HepG2 (cell line): ENCODE results near the gene ZNF581. TPM values are rescaled to one million over a fixed set of nuclear protein-coding genes. Genes with fewer than 3 reads are reported as not detected.
A peak's percentile ranks its signal among the peaks of the same experiment; 100 is the strongest.

ENCODE experiments used
- ARID4A ChIP-seq: sonication (generic); formaldehyde crosslinking; IDR thresholded peaks from 2 replicates; pipeline ENCODE4 v1.5.0; 2020; ENCODE audit warnings: mild to moderate bottlenecking, missing genetic modification reagents, borderline replicate concordance
- CBX2 ChIP-seq, 2 experiments: fragments of 200-600 bp in 1 of 2; sonication (generic); formaldehyde crosslinking in 1 of 2; IDR thresholded peaks; 2 replicates each; pipeline versions ENCODE4 v1.7.0 to v1.8.1; 2018 to 2022; ENCODE audit warnings: low read depth in 2 of 2, low read length in 1 of 2, mild to moderate bottlenecking in 1 of 2, missing genetic modification reagents in 1 of 2
- EHMT2 ChIP-seq: fragments of 200-600 bp; sonication (generic); IDR thresholded peaks from 2 replicates; pipeline ENCODE4 v1.7.0; 2017; ENCODE audit warnings: antibody characterized with exemption, low read depth, low read length, borderline replicate concordance
- IRF2 ChIP-seq: IDR thresholded peaks from 2 replicates; pipeline ENCODE4 v1.6.1; 2018; ENCODE audit warnings: missing genetic modification reagents, missing compliant biosample characterization
- KDM5A ChIP-seq: fragments of 200-600 bp; sonication (generic); IDR thresholded peaks from 2 replicates; pipeline ENCODE4 v1.7.0; 2018; ENCODE audit warnings: antibody characterized with exemption, mild to moderate bottlenecking, low read length, borderline replicate concordance
- KLF11 ChIP-seq: IDR thresholded peaks from 2 replicates; pipeline ENCODE4 v1.6.1; 2016; ENCODE audit warnings: missing compliant biosample characterization
- MAF1 ChIP-seq: sonication (generic); formaldehyde crosslinking; IDR thresholded peaks from 2 replicates; pipeline ENCODE4 v1.5.0; 2020; ENCODE audit warnings: missing genetic modification reagents, borderline replicate concordance
- MAFF ChIP-seq: IDR thresholded peaks from 2 replicates; pipeline ENCODE4 v1.6.1; 2011; ENCODE audit warnings: low read depth, low read length, improper control_type of control experiment
- PRMT3 ChIP-seq: sonication (generic); formaldehyde crosslinking; IDR thresholded peaks from 2 replicates; pipeline ENCODE4 v1.8.1; 2022; ENCODE audit warnings: low read depth, mild to moderate bottlenecking, moderate library complexity, missing genetic modification reagents, borderline replicate concordance
- RBM39 ChIP-seq: fragments of 200-400 bp; formaldehyde crosslinking; IDR thresholded peaks from one replicate; pipeline ENCODE4 v1.6.1; 2018; ENCODE audit warnings: antibody characterized with exemption, mild to moderate bottlenecking, low read depth, low read length; ENCODE audit not compliant: poor library complexity, severe bottlenecking
- TARDBP ChIP-seq: sonication (generic); formaldehyde crosslinking; IDR thresholded peaks from 2 replicates; pipeline ENCODE4 v1.8.0; 2022; ENCODE audit warnings: mild to moderate bottlenecking, missing genetic modification reagents
- TGIF2 ChIP-seq: IDR thresholded peaks from 2 replicates; pipeline ENCODE4 v1.6.1; 2016; ENCODE audit warnings: control low read depth, missing compliant biosample characterization
- THYN1 ChIP-seq: sonication (generic); formaldehyde crosslinking; IDR thresholded peaks from 2 replicates; pipeline ENCODE4 v1.8.1; 2023; ENCODE audit warnings: low read depth, mild to moderate bottlenecking, moderate library complexity, missing genetic modification reagents, borderline replicate concordance
- XRCC5 ChIP-seq: fragments of 200-400 bp; formaldehyde crosslinking; optimal IDR thresholded peaks from 2 replicates; pipeline ENCODE3; 2017; ENCODE audit warnings: mild to moderate bottlenecking, low read length
- ZBTB38 ChIP-seq: sonication (generic); formaldehyde crosslinking; IDR thresholded peaks from 2 replicates; pipeline ENCODE4 v1.5.1; 2020; ENCODE audit warnings: mild to moderate bottlenecking, missing genetic modification reagents
- ZFP1 ChIP-seq: IDR thresholded peaks from 2 replicates; pipeline ENCODE4 v1.6.1; 2016
- ZNF343 ChIP-seq: sonication (generic); formaldehyde crosslinking; IDR thresholded peaks from 2 replicates; pipeline ENCODE4 v1.4.0; 2020; ENCODE audit warnings: mild to moderate bottlenecking, missing genetic modification reagents
- ZNF564 ChIP-seq: sonication (generic); formaldehyde crosslinking; IDR thresholded peaks from 2 replicates; pipeline ENCODE4 v1.8.1; 2023; ENCODE audit warnings: mild to moderate bottlenecking, missing genetic modification reagents
- ZNF709 ChIP-seq: sonication (generic); formaldehyde crosslinking; IDR thresholded peaks from 2 replicates; pipeline ENCODE4 v1.5.0; 2020; ENCODE audit warnings: mild to moderate bottlenecking, missing genetic modification reagents
- ZNF737 ChIP-seq: sonication (generic); formaldehyde crosslinking; IDR thresholded peaks from 2 replicates; pipeline ENCODE4 v1.5.0; 2020; ENCODE audit warnings: missing genetic modification reagents, mild to moderate bottlenecking, borderline replicate concordance
- ZNF782 ChIP-seq: sonication (generic); formaldehyde crosslinking; IDR thresholded peaks from 2 replicates; pipeline ENCODE4 v1.4.0; 2020; ENCODE audit warnings: missing genetic modification reagents, mild to moderate bottlenecking, borderline replicate concordance
- ZSCAN9 ChIP-seq: IDR thresholded peaks from 2 replicates; pipeline ENCODE4 v1.6.1; 2016; ENCODE audit warnings: borderline replicate concordance
- polyA plus RNA-seq, 8 experiments: library from polyadenylated mRNA; depleted of rRNA in 3 of 8; stranded (reverse) in 7 of 8; unstranded in 1 of 8; fragments of >200 nt; fragmentation: Illumina TruSeq in 4 of 8; extraction: Trizol in 4 of 8; gene quantifications; 2 replicates each; pipeline versions ENCODE4 v1.2.1 to v1.2.3, GENCODE V29; 2011 to 2016; ENCODE audit warnings: low read depth in 4 of 8, missing spikeins in 1 of 8, mixed read lengths in 1 of 8; ENCODE audit not compliant: insufficient read depth in 1 of 8
- total RNA-seq, 5 experiments: library from RNA; depleted of rRNA; stranded (reverse); fragments of >200 nt; fragmentation: Illumina TruSeq; extraction: Trizol; gene quantifications; 2 replicates each; pipeline ENCODE4 v1.2.3, GENCODE V29; 2016; ENCODE audit warnings: low read depth in 1 of 5
- TF ChIP-seq, protein P1 (sequence below): sonication (generic); formaldehyde crosslinking; IDR thresholded peaks from 2 replicates; pipeline ENCODE4 v1.4.0; 2020; ENCODE audit warnings: missing genetic modification reagents, borderline replicate concordance

Gene ZNF581
- total and polyA plus RNA-seq, 2 of the 13 experiments (the other 11 are each of a cell fraction or from before 2014, with no cell fraction given), result 19.6 to 49.5 TPM

DNA sequence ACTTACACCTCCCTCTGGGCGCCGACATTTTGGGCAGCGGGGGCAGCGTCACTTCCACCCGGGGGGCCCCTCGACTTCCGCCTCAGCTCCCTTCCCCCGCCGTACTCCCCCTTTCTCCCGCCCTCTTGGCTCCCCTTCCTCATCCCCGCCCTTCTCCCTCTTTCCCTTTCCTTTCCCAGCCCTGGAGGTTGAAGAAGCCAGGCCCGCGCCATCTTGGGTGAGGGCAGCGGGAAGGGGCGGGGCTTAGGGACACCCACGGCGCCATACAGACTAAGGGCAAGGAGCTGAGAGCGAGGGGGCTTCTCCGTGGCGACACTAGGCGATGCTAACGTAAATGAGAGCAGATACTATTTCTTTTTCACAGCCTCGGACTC lies 44.0 kb upstream of the ZNF581 start, which contains the start of gene FIZ1 (continued):
- TF ChIP-seq ARID4A, result 0 out of 2 replicates have a peak, but pooled peaks have one; percentile 36
- TF ChIP-seq EHMT2, result no peak
- TF ChIP-seq MAF1 (CRISPR knock-in tag), result no peak
- peak; percentile 92 for TF ChIP-seq IRF2 (CRISPR knock-in tag)
- no peak; the same call in 1 of the 2 replicates for TF ChIP-seq ZNF782 (CRISPR knock-in tag)
- TF ChIP-seq RBM39, result peak; percentile 30
- 0 out of 2 replicates have a peak, but pooled peaks have one; percentile 34 for TF ChIP-seq TARDBP (CRISPR knock-in tag)
- TF ChIP-seq MAFF, result no peak
- TF ChIP-seq TGIF2 (CRISPR knock-in tag), result no peak
- TF ChIP-seq ZSCAN9 (CRISPR knock-in tag), result no peak
- TF ChIP-seq THYN1, result no peak
- TF ChIP-seq ZNF737 (CRISPR knock-in tag), result no peak
- TF ChIP-seq, protein P1, sequence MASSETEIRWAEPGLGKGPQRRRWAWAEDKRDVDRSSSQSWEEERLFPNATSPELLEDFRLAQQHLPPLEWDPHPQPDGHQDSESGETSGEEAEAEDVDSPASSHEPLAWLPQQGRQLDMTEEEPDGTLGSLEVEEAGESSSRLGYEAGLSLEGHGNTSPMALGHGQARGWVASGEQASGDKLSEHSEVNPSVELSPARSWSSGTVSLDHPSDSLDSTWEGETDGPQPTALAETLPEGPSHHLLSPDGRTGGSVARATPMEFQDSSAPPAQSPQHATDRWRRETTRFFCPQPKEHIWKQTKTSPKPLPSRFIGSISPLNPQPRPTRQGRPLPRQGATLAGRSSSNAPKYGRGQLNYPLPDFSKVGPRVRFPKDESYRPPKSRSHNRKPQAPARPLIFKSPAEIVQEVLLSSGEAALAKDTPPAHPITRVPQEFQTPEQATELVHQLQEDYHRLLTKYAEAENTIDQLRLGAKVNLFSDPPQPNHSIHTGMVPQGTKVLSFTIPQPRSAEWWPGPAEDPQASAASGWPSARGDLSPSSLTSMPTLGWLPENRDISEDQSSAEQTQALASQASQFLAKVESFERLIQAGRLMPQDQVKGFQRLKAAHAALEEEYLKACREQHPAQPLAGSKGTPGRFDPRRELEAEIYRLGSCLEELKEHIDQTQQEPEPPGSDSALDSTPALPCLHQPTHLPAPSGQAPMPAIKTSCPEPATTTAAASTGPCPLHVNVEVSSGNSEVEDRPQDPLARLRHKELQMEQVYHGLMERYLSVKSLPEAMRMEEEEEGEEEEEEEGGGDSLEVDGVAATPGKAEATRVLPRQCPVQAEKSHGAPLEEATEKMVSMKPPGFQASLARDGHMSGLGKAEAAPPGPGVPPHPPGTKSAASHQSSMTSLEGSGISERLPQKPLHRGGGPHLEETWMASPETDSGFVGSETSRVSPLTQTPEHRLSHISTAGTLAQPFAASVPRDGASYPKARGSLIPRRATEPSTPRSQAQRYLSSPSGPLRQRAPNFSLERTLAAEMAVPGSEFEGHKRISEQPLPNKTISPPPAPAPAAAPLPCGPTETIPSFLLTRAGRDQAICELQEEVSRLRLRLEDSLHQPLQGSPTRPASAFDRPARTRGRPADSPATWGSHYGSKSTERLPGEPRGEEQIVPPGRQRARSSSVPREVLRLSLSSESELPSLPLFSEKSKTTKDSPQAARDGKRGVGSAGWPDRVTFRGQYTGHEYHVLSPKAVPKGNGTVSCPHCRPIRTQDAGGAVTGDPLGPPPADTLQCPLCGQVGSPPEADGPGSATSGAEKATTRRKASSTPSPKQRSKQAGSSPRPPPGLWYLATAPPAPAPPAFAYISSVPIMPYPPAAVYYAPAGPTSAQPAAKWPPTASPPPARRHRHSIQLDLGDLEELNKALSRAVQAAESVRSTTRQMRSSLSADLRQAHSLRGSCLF (CRISPR knock-in tag), result no peak
- TF ChIP-seq ZFP1 (CRISPR knock-in tag), result no peak; the same call in 1 of the 2 replicates
- no peak for TF ChIP-seq ZBTB38 (CRISPR knock-in tag)
- no peak for TF ChIP-seq KDM5A
- no peak for TF ChIP-seq ZNF564
- TF ChIP-seq PRMT3 (CRISPR knock-in tag), result no peak
- no peak; the same call in 1 of the 2 replicates for TF ChIP-seq KLF11 (CRISPR knock-in tag)
- no peak for TF ChIP-seq ZNF709 (CRISPR knock-in tag)
- TF ChIP-seq ZNF343 (CRISPR knock-in tag), result no peak
- no peak for TF ChIP-seq XRCC5
- TF ChIP-seq CBX2 (IDR thresholded peaks at IDR 0.05; ENCODE audit: low read depth, low read length), result no peak
- no peak for TF ChIP-seq CBX2 (CRISPR knock-in tag; IDR thresholded peaks at IDR 0.05; ENCODE audit: low read depth)
